Inflammatory macrophage treated with lipopolysaccharide for 1 hour (primary cell): ENCODE measurements around the gene IL25.
"Not testable (repeated sequence)": the region's sequence is repeated elsewhere in the genome, so short reads cannot be mapped to it uniquely, and the experiment has no call there.

ENCODE experiments used
- DNase-seq, 2 donors: peaks; one replicate each; pipeline ENCODE4 v3.0.0-alpha.2; 2020 to 2022

IL25 gene

GRCh38 chr14:23413681-23414080 is 41.1 kb downstream of the IL25 start:
- DNase-seq: no peak

- no peak for DNase-seq
Measured at GRCh38 chr14:23414254-23414653, 41.6 kb downstream of the IL25 start.

- no peak for DNase-seq
Measured at GRCh38 chr14:23414906-23415820, 42.6 kb downstream of the IL25 start.

GRCh38 chr14:23415821-23416778 is 43.5 kb downstream of the IL25 start:
- no peak for DNase-seq

GRCh38 chr14:23416801-23417200 is 44.2 kb downstream of the IL25 start:
- DNase-seq: no peak

- DNase-seq: not testable (repeated sequence)
Measured at GRCh38 chr14:23417269-23417668, 44.7 kb downstream of the IL25 start.

GRCh38 chr14:23418021-23418420 is 45.4 kb downstream of the IL25 start:
- no peak for DNase-seq

GRCh38 chr14:23419646-23420045 is 47.0 kb downstream of the IL25 start:
- DNase-seq: not testable (repeated sequence)

GRCh38 chr14:23421594-23421993 is 49.0 kb downstream of the IL25 start:
- DNase-seq: no peak

GRCh38 chr14:23423657-23424056 is 51.0 kb downstream of the IL25 start:
- DNase-seq: no peak

GRCh38 chr14:23425169-23425568 is 52.6 kb downstream of the IL25 start:
- DNase-seq: no peak

GRCh38 chr14:23425798-23426197 is 53.2 kb downstream of the IL25 start:
- DNase-seq: not testable (repeated sequence)
